Vagina (tissue), 2 donors: Measurements from ENCODE around the gene TENM4.

Experiments
- CTCF ChIP-seq, 3 experiments: fragments of 450-650 bp in 2 of 3; fragments of 200-600 bp in 1 of 3; sonication (generic) in 1 of 3; IDR thresholded peaks; one replicate each; pipeline ENCODE4 v1.5.1; 2017 to 2019; ENCODE audit warnings: antibody characterized with exemption in 3 of 3, mild to moderate bottlenecking in 2 of 3, moderate library complexity in 2 of 3
- POLR2A ChIP-seq, 2 donors: fragments of 450-650 bp; IDR thresholded peaks; one replicate each; pipeline ENCODE4 v1.6.1; 2017; ENCODE audit warnings: antibody characterized with exemption in 2 of 2, mild to moderate bottlenecking in 2 of 2, moderate library complexity in 2 of 2

DNA sequence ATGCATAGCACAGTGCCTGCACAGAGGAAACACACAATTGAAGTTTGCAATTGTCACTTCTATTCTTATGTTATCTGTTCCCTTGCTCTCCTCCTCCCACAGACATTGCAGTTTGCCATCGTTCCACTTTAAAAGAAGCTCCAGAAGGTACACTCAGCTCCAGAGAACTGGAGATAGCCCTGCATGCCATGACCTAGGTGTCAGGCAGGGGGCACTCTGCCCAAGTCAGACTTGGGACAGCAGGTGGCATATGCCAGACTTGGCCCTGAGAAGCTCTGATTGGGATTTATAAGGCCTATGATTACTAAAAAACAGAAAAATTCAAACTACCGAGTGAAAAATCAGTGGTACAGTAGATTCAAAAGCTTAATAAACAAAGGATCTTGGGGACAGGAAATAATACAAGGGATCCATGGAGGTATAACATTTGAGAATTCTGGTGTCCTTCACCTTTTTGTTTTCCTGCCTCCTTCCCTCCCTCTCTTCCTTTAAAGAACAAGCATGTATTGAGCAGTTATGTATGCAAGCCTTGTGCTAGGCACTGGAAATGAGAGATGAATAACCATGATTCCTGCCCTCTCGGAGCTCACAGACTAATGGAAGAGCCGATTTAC lies 40.0 kb downstream of the TENM4 start:
- TF ChIP-seq CTCF (IDR thresholded peaks at IDR 0.05), result no peak
- TF ChIP-seq POLR2A (IDR thresholded peaks at IDR 0.05), result no peak
